Chondrocyte (in vitro differentiated cells): ENCODE data around the gene RSPH6A. TPM values are rescaled to one million over a fixed set of nuclear protein-coding genes. Genes with fewer than 3 reads are reported as not detected.

Experiments used
- DNase-seq: peaks from one replicate; pipeline ENCODE4 v3.0.0; 2021; ENCODE audit warnings: mixed read lengths, low spot score
- H3K27ac Mint-ChIP-seq: one replicate; pipeline ENCODE4 v1.8.0; 2021; ENCODE audit warnings: mild to moderate bottlenecking, moderate library complexity, mixed read lengths; ENCODE audit not compliant: unreplicated experiment
- H3K27me3 Mint-ChIP-seq: 2 replicates; pipeline ENCODE4 v1.8.0; 2021; ENCODE audit warnings: low read depth, mixed read lengths
- H3K36me3 Mint-ChIP-seq: 2 replicates; pipeline ENCODE4 v1.8.0; 2021; ENCODE audit warnings: low read depth, mixed read lengths
- H3K4me1 Mint-ChIP-seq: 2 replicates; pipeline ENCODE4 v1.8.0; 2021; ENCODE audit warnings: low read depth, mild to moderate bottlenecking, mixed read lengths
- H3K4me3 Mint-ChIP-seq: one replicate; pipeline ENCODE4 v1.8.0; 2021; ENCODE audit warnings: mild to moderate bottlenecking, moderate library complexity, mixed read lengths; ENCODE audit not compliant: unreplicated experiment
- H3K9me3 Mint-ChIP-seq: 2 replicates; pipeline ENCODE4 v1.8.0; 2021; ENCODE audit warnings: low read depth, mixed read lengths
- CTCF ChIP-seq: fragments of 200-600 bp; sonication (generic); IDR thresholded peaks from 2 replicates; pipeline ENCODE4 v1.5.0; 2021; ENCODE audit warnings: antibody characterized with exemption, mild to moderate bottlenecking, moderate library complexity
- total RNA-seq: library from RNA; stranded (reverse); gene quantifications from 3 replicates; pipeline ENCODE4 v1.2.1, GENCODE V29; 2021

RSPH6A gene
- total RNA-seq, 1 donor from 2014 or later, result 0.15 TPM

- H3K9me3 Mint-ChIP-seq, result no peaks in the 10 kb centered on the region
- no peak for DNase-seq
- H3K27ac Mint-ChIP-seq, result no peak overlapping the region
- H3K27me3 Mint-ChIP-seq, result no peaks in the 10 kb centered on the region
- no peak overlapping the region for H3K4me3 Mint-ChIP-seq
- H3K4me1 Mint-ChIP-seq, result peaks cover 29% of the 10 kb centered on the region
- no peak for TF ChIP-seq CTCF
- peaks cover 24% of the 10 kb centered on the region for H3K36me3 Mint-ChIP-seq
Observed at GRCh38 chr19:45785781-45786532, 29.2 kb downstream of the RSPH6A start.

GRCh38 chr19:45785097-45785496, 30.0 kb downstream of the RSPH6A start:
- DNase-seq, result no peak

GRCh38 chr19:45784096-45784495, 31.0 kb downstream of the RSPH6A start:
- H3K9me3 Mint-ChIP-seq, result no peaks in the 10 kb centered on the region
- H3K4me3 Mint-ChIP-seq, result no peak overlapping the region
- TF ChIP-seq CTCF, result no peak
- peaks cover 45% of the 10 kb centered on the region for H3K4me1 Mint-ChIP-seq
- H3K36me3 Mint-ChIP-seq, result peaks cover 22% of the 10 kb centered on the region
- H3K27ac Mint-ChIP-seq, result peak overlapping the region; percentile 97
- no peak for DNase-seq
- no peaks in the 10 kb centered on the region for H3K27me3 Mint-ChIP-seq

More at GRCh38 chr19:45785097-45785496, 30.0 kb downstream of the RSPH6A start:
- Mint-ChIP-seq H3K27ac (peak overlapping the region; percentile 54), H3K27me3 (no peaks in the 10 kb centered on the region), H3K9me3 (no peaks in the 10 kb centered on the region), H3K4me1 (peaks cover 35% of the 10 kb centered on the region), H3K36me3 (peaks cover 23% of the 10 kb centered on the region), H3K4me3 (no peak overlapping the region)
- no peak for TF ChIP-seq CTCF

- DNase-seq, result no peak
- Mint-ChIP-seq H3K9me3 (no peaks in the 10 kb centered on the region), H3K4me1 (peaks cover 47% of the 10 kb centered on the region), H3K36me3 (peaks cover 21% of the 10 kb centered on the region), H3K27me3 (no peaks in the 10 kb centered on the region), H3K4me3 (peak overlapping the region; percentile 88), H3K27ac (peak overlapping the region; percentile 97)
- peak; percentile 55 for TF ChIP-seq CTCF
Observed at GRCh38 chr19:45782820-45783785, 32.0 kb downstream of the RSPH6A start.

- Mint-ChIP-seq H3K4me3 (peak within 1 kb of the TSS; percentile 88), H3K27ac (peak within 1 kb of the TSS; percentile 97), H3K27me3 (no peaks in the 10 kb centered on the region), H3K4me1 (peaks cover 47% of the 10 kb centered on the region), H3K36me3 (peaks cover 21% of the 10 kb centered on the region), H3K9me3 (no peaks in the 10 kb centered on the region)
- TF ChIP-seq CTCF, result no peak
- DNase-seq, result no peak
Observed at GRCh38 chr19:45782162-45782691, 32.9 kb downstream of the RSPH6A start, which contains the start of gene DMPK. Gene DMPK, minus strand, starts transcription at chr19:45782490. Its CDS starts 138 bp downstream, at chr19:45782352.
